ENCODE measurements around the gene GBX2.

The GBX2 gene

DNA sequence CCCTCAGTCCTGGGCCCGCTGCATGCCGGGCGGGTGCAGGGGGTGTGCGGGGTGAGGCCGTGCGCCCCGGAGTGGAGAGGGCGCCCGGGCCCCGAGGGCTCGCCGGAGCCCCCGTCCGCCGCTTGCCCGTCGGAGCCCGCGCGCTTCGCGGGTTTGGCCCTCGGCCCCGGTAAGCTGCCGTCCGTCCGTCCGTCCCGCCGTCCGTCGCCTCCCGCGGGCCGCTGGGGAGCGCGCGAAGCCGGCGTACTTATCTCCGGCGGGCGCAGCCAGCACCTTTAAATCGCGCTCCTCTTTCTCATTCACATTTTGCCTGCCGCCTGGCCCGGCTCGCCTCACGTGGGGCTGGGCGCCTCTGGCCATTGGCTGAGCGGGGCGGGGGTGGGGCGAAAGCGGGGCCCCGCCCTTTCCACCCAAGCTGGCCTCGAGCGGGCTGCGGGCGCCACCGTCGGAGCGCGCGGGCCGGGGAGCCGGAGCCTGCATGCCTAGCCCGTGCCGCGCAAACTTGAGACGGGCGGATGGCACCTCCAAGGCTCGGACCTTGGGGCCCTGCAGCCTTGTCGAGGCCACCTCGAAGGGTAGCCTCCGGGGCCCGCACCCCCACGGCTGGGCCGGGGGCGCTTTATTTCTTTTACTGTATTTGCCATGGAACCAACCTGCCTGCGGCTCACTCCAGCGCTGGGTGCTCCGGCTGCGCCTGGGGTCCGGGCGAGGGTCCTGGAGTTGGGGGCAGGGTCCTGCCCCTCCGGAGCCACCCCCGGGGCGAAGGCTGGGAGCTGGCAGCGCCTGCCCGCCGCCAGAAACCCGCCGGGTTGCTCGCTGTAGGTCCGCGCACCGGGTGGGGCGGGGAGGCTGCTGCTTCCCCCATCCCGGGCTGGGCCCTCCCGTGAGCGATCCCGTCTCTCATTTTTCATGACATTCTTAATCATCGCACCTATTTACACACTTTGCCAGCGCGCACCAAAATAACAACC lies at the start of gene GBX2:
Gene GBX2 (minus strand): TSS at position 277 of the 971 bp plus-strand sequence. CDS start 415 bp downstream, outside the sequence.
- no peak for DNase-seq

DNA sequence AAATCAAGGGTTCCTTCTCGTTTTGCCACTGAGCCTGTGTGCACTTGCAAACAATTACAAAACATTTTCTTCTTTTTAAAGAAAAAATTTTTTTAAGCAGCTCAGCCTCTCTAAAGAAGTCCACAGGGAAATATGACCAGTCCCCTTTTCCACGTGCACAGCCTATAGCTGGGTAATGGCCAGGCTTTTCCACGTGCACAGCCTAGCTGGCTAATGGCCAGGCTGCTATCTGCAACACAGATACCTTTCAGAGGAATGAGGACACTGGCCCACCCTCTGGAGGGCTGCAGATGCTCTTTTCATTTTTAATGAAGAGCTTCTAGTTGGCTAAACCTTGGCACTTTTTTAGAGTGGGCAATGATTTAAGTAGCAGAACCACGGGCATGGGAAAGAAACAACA lies 49.7 kb upstream of the GBX2 start:
- DNase-seq: no peak

DNA sequence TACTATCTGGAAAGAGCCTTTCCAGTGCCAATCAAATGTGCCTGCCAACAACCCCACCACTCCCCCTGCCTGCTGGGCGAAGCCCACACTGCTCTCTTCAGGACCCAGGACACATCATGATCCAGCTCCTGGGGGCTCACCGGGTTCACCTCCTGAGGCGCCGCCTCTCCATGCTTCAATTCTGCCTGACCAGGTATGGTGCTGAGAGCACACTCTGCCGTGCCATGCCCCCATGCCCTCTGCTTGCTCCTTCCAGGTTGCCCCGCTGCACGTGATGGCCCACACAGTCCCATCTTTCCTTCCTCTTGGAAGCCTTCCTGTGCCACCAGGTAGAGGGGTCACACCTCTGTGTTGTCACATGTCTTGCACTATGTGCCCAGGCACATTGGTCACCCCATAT lies 48.5 kb upstream of the GBX2 start:
- DNase-seq: no peak

DNA sequence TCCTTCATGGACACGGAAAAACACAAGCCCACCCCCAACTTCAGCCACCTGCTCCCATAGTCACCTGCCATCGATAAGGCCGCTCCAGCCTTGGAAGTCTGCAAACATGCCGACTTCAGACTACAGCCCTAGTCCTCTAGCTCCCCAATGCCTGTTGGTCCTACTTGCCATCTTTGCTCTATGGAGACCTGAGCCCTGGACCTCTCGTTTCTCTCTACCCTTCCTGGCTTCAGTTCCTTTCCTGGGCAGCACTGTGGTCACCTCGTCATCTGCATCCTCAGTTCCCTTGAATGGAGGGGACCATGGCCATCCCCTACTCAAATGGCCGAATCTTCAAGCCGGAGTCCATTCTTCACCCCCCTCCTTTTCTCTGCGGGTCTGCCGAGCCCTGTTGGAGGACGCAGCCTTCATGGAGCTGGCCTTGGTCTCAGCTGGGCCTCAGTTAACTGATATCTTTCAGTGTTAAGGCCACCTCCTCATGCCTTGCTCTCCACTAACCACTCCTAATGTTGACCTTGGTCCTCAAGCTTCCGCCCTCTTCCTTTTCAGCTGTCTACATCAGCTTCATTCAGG lies 47.7 kb upstream of the GBX2 start:
- DNase-seq: no peak

DNA sequence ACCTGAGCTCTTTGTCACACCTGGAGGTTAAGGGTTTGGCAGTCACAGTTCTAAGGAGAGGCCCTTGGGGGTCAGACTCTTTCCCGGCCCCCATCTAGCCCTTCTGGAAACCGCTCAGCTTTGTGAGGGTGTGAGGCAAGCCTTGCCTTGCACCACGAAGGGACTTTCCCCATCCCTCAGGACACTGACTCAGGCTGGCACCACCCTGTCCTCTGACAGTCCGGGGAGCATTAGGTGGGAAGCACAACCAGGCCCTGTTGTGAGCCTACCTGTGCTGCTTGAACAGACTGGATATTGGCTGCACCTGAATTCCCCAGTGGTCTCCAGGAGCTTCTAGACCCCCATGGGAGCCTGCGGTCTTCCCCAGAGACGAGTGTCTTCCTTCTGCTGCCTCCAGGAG lies 47.0 kb upstream of the GBX2 start:
- DNase-seq: no peak

DNA sequence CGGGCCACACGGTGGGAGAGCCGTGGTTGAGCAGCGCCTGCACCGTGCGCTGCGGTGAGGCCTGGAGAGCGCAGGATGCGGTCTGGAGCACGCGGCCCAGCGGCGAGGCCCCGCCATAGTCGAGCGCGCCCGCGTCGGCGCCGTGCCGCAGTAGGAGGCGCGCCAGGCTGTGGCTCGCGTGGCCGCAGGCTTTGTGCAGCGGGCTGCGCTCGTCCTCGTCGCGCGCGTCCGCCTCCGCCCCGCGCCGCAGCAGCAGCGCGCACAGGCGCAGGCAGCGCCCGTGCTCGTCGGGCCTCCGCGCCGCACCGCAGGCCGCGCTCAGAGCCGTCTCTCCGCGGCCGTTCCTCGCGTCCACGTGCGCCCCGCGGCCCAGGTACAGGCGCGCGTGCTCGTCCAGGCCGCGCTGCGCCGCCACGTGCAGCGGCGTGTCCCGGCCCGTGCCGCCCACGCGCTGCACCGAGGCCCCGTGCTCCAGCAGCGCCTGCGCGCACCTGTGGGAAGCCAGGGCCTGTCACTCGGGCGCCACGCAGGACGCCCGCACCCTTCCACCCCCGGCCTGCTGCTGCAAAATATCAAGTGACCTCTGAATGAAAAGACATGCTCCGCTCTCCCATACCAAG lies 46.3 kb upstream of the GBX2 start:
- no peak for DNase-seq

DNA sequence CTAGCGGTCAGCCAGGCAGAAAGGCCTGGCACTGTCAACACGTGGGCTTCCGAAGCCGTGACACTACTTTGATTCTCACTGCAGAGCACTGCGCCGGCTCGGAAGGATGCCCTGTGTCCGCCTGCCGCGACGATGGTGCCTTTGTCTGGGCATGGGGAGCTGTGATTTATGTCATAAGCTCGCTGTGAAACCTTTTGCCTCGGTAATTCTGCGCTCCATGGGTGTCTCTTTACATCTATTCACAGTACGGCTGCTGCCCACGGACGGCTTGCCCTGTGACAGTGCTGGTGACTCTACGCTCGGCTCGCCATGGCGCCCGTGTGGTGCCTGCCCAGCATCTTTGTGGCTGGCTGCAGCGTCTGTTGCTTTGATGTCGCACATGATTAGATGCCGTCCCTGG lies 43.1 kb upstream of the GBX2 start:
- no peak for DNase-seq

DNA sequence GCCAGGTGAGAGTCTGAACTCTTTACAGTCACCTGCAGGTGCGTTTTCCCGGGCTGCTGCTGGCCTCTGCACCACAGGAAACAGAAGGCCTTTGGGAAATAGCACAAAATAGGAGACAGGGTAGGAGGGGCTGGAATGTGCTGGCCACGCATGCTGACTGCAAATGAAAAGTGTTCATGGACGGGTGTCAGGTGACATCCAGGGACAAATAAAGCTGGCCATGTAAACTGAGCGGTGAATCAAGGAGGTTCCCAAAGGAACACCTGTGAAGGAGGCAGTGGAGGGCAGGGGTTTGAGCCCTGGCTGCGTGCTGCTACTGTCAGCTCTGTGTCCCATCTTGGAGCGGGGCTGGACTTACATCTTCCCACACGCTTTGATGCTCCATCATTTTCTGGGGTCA lies 42.4 kb upstream of the GBX2 start:
- DNase-seq: no peak

DNA sequence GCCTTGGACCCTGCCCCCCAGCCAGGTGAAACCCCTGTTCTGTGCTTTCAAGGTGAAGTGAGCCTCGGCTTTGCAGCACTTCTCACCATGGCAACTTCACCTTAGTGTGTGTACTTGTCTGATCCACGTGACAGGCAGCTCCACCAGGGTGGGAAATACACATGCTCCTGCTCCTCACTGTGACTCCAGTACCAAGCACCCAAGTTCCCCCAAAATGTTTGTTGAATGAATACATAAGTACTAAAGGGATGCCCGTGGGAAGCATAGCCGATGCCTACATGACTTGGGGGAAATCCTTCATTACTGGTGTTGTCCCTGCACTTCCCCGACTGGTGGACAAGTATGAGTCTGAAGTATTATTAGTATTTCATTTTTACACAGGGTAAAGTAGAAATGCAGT lies 41.8 kb upstream of the GBX2 start:
- DNase-seq: no peak

DNA sequence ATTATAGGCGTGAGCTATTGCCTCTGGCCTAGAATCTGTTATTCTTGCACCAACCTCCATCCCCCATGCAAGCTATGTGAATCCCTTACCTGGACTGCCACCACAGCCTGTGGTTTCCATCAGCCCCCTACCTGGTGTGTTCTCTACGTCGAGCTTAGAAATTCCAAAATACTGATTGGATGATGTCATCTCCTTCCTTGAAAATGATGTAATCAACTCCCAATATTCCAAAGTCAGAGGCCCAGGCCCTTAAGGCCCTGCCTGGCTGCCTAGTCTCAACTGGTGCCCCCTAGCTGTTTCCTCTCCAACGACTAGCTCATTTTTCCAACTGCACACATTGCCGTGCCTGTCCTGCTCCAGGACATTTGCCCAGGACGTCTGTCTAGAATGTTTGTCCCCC lies 41.3 kb upstream of the GBX2 start:
- DNase-seq: no peak

DNA sequence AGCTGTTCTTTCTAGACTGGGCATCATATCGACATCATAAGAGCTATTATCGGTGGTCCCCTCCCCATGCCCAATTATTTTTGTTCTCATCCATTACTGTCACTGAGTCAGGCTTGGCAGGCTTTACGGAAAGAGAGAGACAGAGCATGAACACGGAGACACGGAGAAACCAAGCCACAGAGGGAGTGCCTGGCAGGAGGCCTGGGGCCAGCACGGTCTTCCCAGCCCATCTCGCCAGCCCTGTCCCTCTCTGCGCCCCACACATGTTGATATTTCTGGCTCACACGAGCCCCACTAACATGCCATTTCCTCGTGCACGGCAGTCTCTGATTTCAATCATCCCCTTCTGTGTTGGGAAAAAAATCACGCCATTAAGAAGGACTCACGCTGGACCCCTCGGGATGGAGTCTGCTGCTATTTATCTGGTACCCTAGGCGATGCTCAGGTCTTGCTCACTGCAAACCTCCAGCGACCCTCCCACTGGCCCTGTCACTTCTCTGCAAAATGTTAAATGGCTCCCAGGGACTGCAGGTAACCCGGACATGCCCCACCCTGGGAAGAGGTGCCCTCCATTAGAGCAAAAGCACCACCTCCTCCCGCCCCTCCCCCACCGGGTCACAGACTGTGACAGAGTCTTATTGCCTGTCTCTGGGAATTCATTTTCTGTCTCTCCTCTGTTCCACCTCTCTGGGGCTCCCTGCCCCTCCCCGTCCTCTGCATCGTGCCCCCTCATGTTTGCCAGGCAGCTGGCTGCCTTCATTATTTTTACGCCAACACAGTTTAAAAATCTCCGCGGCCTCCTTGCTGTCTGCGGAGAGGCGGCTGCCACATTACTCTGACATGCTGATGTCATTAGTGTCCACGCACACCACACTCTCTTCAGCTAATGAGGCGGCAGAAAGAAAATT lies 40.1 kb upstream of the GBX2 start:
- no peak for DNase-seq

DNA sequence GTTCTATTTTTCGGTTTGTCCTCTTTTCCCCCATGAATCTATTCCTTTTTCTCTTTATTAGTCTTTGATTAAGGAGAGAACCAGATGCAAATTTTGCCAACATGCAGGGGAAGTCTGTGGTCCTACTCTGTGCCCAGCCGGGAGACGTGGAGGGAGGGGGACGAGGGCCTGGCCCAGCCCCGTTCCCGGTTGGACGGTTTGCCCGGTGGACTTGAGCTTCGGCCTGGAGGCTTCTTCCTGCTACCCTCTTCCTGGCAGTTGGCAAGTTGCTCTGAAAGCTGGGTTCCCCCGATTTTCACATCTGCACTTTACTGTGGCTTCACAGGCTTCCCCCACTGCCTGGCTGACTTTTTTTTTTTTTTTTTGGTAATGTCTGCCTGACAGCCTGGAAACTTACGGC lies 39.3 kb upstream of the GBX2 start:
- DNase-seq: no peak

DNA sequence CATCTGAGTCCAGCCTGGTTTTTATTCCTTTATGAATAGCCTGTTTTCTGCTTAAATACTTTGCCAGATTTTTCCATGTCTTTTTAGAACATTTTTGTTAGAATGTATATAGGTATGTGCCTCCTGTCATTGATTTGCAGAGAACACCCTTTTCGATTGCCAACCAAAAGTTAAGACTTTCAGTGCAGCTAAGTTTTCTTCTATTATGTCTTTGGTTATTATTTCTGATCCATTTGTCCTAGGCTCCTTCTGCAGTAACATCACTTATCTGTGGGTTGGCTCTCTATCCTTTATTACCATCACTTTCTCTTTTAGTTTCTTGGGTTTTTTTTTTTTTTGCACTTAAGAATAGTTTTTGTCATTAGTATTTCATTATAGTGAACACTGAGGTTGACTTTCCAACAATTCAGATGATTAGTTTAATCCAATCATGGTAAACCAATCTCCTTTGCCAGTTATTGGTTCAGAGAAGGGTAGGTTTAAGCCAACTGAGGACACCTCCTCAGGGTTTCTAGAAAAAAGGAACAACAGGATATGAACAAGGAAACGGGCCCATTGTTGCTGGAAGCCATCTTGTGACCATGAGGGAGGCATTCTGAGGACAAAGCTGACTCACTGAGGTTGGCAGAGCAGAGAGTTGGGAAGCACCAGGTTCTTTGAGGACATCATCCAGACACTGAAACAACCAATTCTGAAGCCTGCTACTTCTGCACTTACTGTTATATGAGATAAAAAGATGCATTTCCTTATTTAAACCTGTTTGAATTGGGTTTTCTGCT lies 37.9 kb upstream of the GBX2 start:
- DNase-seq: no peak

DNA sequence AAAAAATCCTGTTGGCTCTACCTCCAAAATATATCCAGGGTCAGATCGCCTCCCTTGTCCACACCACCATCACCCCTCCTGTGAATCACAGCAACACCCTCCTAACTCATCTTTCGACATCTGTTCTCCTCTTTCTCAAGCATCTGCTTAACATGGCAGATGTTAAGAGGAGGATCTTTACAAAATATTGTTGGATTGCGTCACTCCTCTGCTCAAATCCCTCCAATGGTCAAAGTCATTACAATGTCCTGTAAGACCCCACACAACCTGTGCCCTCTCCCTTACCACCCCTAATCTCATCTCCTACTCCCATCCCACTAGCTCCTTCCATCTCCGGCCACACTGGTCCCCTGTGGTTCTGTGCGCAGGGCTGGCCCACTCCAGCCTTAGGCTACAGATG lies 36.8 kb upstream of the GBX2 start:
- no peak for DNase-seq

DNA sequence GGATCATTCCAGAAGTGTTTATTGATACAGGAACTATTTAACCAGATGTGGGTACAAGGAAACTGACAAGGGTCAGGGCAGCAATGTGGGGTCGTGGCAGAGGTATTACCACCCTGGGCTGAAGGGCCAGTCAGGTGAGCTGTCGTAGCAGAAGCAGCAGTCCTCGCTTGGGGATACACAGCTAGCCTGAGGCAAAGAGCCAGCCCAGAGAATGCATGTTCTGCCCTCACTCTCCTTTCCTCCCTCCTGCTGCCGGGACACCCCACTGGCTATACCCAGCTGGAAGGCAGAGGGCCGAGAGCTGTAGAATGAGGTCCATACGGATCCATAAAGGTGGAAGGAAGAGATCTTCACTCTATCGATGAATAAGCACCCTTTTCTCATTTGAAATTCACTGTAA lies 32.2 kb upstream of the GBX2 start:
- DNase-seq: no peak

DNA sequence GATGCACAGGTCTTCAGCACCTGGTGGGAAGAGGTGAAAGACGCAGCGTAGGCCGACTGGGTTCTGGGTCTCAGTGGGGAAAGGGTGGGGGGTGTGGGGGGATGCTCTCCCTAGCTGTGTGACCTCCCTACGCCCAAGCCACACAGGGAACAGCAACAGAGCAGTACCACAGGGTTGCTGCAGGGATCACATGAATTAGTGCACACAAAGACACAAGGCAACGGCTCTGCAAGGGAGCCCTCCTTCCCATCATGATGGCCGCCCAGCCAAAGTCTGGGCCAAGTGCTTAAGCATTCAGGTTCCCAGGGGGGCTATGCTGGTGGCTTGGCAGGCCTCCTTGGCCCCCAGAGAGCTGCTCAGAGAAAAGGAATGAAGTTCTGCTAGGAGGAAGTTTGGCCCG lies 28.2 kb upstream of the GBX2 start:
- no peak for DNase-seq

DNA sequence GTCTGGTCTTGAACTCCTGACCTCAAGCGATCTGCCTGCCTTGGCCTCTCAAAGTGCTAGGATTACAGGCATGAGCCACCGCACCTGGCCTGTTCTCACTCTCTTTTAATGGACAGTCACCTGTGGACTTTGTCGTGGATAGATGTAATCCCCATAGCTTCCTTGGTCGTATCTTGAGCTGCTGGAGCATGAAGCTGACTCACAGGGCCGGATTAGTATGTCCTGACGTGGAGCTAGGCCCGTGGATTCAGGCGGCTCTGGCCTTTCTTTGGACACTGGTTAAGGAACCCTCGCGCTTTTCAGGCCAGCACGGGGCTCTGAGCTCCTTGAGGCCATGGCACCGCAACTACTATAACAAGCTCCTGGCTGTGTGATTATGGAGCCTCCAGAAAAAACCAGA lies 27.5 kb upstream of the GBX2 start:
- no peak for DNase-seq

DNA sequence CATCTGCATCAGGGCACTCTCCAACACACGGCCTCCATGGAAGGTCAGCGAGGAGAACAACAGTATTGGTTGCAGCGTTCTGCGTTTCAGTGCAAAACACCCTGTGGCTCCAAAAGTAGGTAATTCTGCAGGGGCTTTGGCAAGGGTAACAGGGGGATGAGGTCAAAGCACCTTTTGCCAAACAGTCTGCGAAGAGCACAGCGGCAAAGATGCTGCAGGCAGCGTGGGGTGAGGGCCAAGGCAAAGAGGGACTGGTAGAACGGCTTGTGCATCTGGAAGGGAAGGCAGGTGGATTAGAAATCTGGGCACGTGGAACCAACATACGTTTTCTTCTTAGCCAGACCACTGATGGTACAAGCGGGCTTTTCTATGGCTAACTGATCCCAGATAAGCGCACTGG lies 26.6 kb upstream of the GBX2 start:
- no peak for DNase-seq

DNA sequence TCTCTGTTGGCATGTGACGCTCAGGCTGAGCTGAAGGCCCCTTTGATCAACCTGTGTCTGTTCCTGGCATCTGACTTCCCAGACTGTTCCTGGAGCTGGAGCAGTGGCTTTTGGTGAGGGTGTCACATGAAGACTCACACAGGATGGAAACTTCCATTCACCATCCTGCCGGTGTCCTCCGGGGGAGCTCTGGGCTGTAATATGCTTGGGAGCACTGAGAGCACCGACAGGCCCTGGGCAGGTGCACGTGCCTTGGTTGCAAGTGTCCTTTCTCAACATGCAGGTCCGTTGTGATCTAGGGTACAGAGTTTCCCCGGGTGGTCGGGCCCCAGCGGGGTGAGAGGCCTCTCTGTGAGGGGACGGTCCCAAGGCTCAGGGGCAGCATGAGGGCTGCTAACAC lies 24.8 kb upstream of the GBX2 start:
- DNase-seq: no peak

DNA sequence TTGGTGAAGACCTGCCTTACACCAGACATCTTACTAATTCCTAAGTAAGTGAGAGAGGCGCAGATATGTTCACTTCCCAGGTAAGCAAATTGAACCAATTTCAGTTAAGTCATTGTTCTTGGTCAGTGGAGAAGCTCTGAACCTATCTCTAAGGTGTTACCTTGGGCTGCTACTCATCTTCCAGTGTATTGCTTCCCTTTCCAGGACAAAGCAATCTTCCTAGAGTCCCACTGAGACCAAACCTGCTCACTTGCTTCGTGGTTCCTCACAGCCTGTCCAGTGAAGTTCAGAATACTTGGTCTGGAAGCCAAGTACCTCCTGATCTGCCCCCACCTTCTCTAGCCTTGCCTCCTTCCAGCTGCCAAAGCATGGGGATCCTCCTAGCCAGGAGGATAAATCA lies 22.5 kb upstream of the GBX2 start:
- DNase-seq: no peak

DNA sequence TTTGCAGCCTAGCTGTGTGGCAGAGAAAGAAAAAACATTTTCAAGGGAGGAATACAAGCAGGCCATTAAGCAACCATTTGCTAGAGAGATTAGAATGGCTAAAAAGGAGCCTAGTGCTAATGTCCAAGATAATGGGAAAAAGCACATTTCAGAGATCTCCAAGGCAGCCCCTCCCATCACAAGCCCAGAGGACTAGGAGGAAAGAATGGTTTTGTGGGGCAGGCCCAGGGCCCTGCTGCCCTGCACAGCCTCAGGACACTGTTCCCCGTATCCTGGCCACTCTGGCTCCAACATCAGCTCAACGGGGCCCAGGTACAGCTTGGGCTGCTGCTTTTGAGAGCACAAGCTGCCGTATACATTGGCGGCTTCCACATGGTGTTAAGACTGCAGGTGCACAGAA lies 16.5 kb upstream of the GBX2 start:
- DNase-seq: no peak

DNA sequence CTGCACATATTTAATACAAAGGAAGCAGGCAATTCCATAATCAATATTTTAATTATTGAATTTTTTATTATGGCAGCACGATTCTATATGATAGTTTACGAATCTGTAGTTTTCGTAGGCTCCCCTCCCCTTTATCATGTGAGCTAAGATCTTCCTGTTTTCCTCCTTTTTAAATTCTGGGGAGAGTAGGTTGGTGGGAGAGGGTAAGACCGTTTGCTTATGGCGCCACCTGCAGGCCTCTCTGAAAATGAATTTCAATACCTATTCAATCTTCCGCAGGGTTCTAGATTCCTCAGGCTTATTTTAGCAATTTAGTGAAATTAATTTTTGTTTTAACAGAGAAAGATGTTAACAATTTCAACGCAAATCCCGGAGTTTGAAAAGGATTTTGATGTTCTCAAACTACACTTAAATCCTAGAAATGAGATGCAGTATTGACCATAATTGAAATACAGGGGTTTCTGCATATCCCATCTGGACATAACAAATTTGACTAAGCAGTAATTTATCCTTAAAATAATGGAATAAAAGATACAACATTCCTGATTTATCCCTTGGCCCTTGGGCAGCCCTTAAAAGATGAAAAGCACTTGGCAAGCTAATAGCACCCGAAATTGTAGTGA lies 12.8 kb upstream of the GBX2 start:
- peak; percentile 14 for DNase-seq
